Fibroblast of mammary gland (primary cell): ENCODE measurements around the gene CTXN3.

Experiments used
- DNase-seq: peaks from one replicate; pipeline ENCODE4 v3.0.0-alpha.2; 2010; ENCODE audit warnings: low read depth
- H3K4me3 ChIP-seq: 2 replicates; pipeline ENCODE4 v1.5.1; 2011; ENCODE audit warnings: low read depth, mild to moderate bottlenecking, low read length, moderate library complexity; ENCODE audit not compliant: control insufficient read depth
- TF ChIP-seq, protein P1 (sequence below): conservative IDR thresholded peaks from 2 replicates; pipeline ENCODE4 v1.5.1; 2011; ENCODE audit warnings: low read depth, low read length, inconsistent platforms; ENCODE audit not compliant: control insufficient read depth, insufficient read depth

Gene CTXN3

DNA sequence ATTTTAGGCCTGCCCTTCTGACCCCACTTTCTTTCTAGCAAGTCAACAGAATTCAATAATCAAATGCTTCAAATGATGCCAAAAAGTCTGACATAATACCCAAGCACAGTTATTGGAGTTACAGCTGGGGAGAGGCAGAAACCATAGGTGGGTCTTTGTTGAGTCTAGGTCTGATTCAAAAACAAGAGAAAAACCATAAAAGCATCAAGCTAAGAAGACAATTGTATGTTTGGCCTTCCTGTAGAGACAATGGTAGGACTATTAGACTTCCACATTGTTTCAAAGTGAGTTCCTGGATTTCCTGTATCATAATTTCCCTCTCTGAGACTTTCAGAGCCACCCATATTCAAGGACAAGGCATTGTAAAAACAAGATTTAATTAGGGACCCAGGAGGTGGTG, 37.5 kb downstream of the CTXN3 start:
- H3K4me3 ChIP-seq = no peak overlapping the region
- DNase-seq = no peak
- TF ChIP-seq, protein P1, sequence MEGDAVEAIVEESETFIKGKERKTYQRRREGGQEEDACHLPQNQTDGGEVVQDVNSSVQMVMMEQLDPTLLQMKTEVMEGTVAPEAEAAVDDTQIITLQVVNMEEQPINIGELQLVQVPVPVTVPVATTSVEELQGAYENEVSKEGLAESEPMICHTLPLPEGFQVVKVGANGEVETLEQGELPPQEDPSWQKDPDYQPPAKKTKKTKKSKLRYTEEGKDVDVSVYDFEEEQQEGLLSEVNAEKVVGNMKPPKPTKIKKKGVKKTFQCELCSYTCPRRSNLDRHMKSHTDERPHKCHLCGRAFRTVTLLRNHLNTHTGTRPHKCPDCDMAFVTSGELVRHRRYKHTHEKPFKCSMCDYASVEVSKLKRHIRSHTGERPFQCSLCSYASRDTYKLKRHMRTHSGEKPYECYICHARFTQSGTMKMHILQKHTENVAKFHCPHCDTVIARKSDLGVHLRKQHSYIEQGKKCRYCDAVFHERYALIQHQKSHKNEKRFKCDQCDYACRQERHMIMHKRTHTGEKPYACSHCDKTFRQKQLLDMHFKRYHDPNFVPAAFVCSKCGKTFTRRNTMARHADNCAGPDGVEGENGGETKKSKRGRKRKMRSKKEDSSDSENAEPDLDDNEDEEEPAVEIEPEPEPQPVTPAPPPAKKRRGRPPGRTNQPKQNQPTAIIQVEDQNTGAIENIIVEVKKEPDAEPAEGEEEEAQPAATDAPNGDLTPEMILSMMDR = no peak

DNA sequence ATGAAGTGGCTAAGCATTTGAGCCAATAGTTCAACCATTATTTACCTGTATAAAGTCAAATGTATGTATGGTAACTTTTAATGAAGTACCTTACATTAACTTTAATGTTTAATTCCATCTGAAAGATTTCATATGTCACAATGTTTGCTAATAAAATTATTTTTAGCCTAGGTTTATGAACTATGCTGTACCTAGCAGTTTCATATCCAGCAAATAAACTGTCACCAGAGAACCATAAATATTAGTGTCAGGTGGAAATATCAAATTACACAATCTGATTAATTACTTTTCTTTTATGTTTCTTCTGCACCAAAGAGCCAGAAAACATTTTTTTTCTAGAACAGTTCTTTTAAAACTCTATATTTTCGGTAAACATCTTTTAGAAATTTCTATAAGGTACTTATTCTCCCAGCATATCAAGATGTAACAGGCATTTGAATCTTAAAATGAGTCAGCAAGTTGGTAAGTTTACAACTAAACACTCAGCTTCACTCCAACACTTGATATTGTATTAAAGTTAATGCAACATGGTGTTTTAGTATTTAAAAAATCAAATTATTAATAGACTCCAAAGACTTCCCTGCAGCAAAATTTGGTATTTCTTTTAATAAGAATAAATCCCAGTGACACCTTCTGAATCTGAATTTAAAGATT, 45.8 kb downstream of the CTXN3 start:
- DNase-seq = no peak
- TF ChIP-seq, protein P1 = no peak
- no peak overlapping the region for H3K4me3 ChIP-seq

DNA sequence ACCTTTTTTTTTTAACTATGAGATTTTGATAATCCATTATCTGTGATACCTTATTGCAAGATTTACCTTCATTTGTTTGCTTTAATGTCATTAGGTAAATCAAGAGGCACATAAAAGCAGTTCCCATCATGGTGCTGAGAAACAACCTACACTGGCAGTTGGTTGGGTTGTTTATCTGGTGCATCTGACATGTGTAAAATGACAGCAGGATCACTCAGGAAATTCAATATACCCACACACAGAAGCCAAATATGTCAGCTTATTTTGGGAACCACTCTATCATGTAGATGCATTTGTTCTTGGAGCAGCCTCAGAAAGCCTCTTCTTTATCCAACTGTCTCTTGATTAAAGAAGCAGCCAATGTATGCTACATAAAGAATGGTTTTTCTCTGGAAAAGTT, 46.5 kb downstream of the CTXN3 start:
- H3K4me3 ChIP-seq = no peak overlapping the region
- no peak for DNase-seq
- TF ChIP-seq, protein P1 = no peak

DNA sequence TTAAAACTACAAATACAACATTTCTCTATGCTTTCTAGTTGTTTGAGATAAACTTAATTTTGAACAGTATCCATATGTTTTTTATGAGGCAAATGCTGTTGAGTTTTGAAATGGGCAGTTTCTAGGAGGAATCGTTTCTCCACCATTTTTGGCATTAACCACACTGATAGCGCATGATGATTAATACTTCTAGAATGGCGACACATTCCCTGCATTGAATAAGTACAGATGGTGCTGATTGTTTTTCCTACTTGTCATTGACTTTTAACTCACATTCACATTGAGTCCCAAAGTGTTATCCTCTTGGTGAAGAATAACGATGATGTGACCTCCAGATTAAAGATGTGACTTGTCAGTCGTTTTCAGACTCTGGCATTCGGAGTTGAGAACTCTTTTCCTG, 47.8 kb downstream of the CTXN3 start:
- peak; percentile 69 for DNase-seq
- TF ChIP-seq, protein P1 = no peak
- H3K4me3 ChIP-seq = no peak overlapping the region

DNA sequence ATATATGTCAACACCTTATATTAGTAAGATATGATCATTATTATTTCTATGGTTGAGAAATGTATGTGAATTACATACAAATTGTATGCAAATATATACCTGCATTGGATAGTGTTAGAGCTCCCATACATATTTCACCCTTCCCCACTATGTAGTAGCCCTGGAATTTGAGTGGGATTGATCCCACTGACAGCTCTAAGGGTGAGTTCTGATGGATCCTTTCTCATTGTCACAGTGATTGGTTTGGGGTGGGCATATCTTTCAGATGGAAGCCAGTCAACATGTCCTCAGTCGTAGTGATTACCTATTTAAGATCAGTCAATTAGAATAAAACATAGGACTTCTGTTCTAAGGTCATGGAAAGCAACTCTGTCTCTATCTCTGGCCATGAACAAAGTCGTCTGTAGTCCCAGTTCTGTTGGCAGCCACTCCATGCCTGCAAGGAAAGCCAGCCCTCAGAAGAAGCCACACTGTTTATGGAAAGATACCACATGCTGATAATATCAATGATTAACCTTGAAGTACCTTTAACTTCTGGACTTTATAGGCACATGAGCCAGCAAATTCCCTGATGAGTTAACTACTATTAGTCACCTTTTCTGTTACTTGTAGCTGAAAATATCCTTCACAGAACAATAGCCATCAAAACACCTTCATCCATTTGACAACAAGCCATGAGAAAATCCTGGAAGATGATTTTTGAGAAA, 49.2 kb downstream of the CTXN3 start:
- H3K4me3 ChIP-seq = no peak overlapping the region

DNA sequence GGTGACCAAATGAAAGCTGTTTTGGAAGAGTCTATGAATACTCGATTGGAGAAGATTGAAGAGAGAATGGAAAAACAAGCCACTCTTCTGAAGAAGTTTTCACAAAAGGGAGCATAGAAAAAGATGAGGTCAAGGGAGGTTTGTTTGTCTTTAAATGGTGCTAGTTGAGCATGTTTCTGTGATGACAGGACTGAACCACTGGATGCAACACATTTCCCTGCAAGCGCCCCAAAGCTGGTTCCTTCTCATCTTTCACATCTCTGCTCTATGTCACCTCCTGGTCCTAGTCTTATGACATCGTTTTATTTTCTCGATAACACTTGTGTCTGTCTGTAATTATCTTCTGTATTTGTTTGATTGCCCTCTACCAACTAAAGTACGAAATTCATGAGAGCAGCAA, 50.5 kb downstream of the CTXN3 start:
- no peak overlapping the region for H3K4me3 ChIP-seq
- TF ChIP-seq, protein P1 = no peak

More for the DNA sequence above, 49.2 kb downstream of the CTXN3 start:
- TF ChIP-seq, protein P1 = no peak
- DNase-seq = peak; percentile 30

More for the DNA sequence above, 50.5 kb downstream of the CTXN3 start:
- DNase-seq = no peak
